IMR-90 (cell line): Measurements from ENCODE around the gene MRGPRD.

Experiments used
- BHLHE40 ChIP-seq: fragments of 150-350 bp; IDR thresholded peaks from 2 replicates; pipeline ENCODE4 v1.6.1; 2016; ENCODE audit warnings: mild to moderate bottlenecking, low read depth, low read length
- CEBPB ChIP-seq: IDR thresholded peaks from 2 replicates; pipeline ENCODE4 v1.6.1; 2012; ENCODE audit warnings: low read depth, low read length, improper control_type of control experiment
- CHD1 ChIP-seq: IDR thresholded peaks from 2 replicates; pipeline ENCODE4 v1.6.1; 2012; ENCODE audit warnings: low read depth, low read length, improper control_type of control experiment
- CTCF ChIP-seq: conservative IDR thresholded peaks from 2 replicates; pipeline ENCODE4 v1.5.1; 2012; ENCODE audit warnings: mild to moderate bottlenecking, low read depth, low read length, improper control_type of control experiment
- FOS ChIP-seq: fragments of 150-350 bp; IDR thresholded peaks from 2 replicates; pipeline ENCODE4 v1.6.1; 2016; ENCODE audit warnings: low read depth, low read length
- MAFK ChIP-seq: IDR thresholded peaks from 2 replicates; pipeline ENCODE4 v1.6.1; 2012; ENCODE audit warnings: low read depth, low read length, improper control_type of control experiment
- MXI1 ChIP-seq: IDR thresholded peaks from 2 replicates; pipeline ENCODE4 v1.6.1; 2012; ENCODE audit warnings: low read depth, mild to moderate bottlenecking, low read length, moderate library complexity, borderline replicate concordance
- NFE2L2 ChIP-seq: fragments of 150-350 bp; IDR thresholded peaks from 2 replicates; pipeline ENCODE4 v1.6.1; 2016; ENCODE audit warnings: low read depth, mild to moderate bottlenecking, low read length
- POLR2A ChIP-seq: IDR thresholded peaks from 2 replicates; pipeline ENCODE4 v1.6.1; 2012; ENCODE audit warnings: mild to moderate bottlenecking, low read depth, low read length
- RCOR1 ChIP-seq: IDR thresholded peaks from 2 replicates; pipeline ENCODE4 v1.6.1; 2012; ENCODE audit warnings: mild to moderate bottlenecking, low read length, improper control_type of control experiment; ENCODE audit not compliant: insufficient replicate concordance
- RFX5 ChIP-seq: IDR thresholded peaks from 2 replicates; pipeline ENCODE4 v1.8.0; 2012; ENCODE audit warnings: low read depth, mild to moderate bottlenecking, low read length, moderate library complexity
- SMC3 ChIP-seq: fragments of 150-350 bp; IDR thresholded peaks from 2 replicates; pipeline ENCODE4 v1.6.1; 2016; ENCODE audit warnings: low read depth, mild to moderate bottlenecking, antibody characterized with exemption, low read length, moderate library complexity

- no peak for TF ChIP-seq CTCF
- TF ChIP-seq RCOR1 = no peak
- TF ChIP-seq POLR2A = no peak
- no peak for TF ChIP-seq SMC3
- no peak for TF ChIP-seq NFE2L2
- no peak for TF ChIP-seq FOS
- no peak for TF ChIP-seq MAFK
- no peak for TF ChIP-seq CHD1
- no peak for TF ChIP-seq BHLHE40
- no peak for TF ChIP-seq MXI1
- TF ChIP-seq RFX5 = no peak
- TF ChIP-seq CEBPB = no peak
These were observed 33.5 kb upstream of the MRGPRD start for GRCh38 chr11:69014084-69014851.
